Measurements from ENCODE around the gene RFFL. TPM values are rescaled to one million over a fixed set of nuclear protein-coding genes. Genes with fewer than 3 reads are reported as not detected.
A peak's percentile ranks its signal among the peaks of the same experiment; 100 is the strongest.

Gene RFFL
- total and polyA plus RNA-seq, 2 donors from 2014 or later, result 15.7 to 29.0 TPM

DNA sequence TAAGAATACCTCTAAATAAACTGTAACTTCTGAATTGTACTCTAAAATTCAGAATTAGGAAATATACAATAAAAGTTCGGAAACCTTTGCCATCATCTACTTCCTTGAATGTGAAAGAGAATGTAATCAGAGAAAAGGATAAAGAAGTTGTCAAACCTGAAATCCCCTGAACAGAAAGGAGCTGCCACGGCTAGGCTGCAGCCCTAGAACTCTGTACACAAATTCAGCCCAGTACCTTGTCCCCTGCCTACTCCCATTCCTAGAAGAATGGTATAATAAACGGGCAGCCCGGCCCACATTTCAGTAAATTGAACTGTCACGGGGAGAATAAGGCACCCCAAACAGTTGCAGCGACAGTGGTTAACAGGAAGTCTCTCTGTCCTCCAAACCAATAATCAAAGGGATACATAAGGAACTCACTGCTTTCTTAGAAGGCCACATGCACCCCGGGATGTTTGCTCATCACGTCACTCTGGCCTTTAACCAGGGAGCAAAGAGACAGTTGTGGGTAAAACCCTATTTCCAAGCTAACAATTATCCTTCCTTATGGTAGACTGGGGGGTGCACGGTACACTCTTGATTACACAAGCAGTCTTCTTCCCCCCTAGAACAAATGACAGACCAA is 24.3 kb upstream of the RFFL start:
- Histone ChIP-seq H3K27ac (ENCODE audit: low read depth in 2 of 2, low read length in 2 of 2) (peak overlapping the region; percentile 74 to 91), H3K4me1 (ENCODE audit: control insufficient read depth in 2 of 3, insufficient read depth in 2 of 3, low read depth in 1 of 3, low read length in 3 of 3) (peaks cover 0 to 8% (median 0%) of the 10 kb centered on the region in 3 donors), H3K9ac (ENCODE audit: low read length in 3 of 3) (peak overlapping the region; percentile 27 to 81 (median 43)), H3K9me3 (ENCODE audit: control insufficient read depth in 2 of 3, insufficient read depth in 1 of 3, low read length in 3 of 3) (no peaks in the 10 kb centered on the region), H3K36me3 (ENCODE audit: control insufficient read depth in 2 of 3, insufficient read depth in 3 of 3, low read length in 3 of 3) (no peaks in the 10 kb centered on the region), H3K4me3 (ENCODE audit: low read length in 3 of 3) (peak overlapping the region; percentile 62 to 96 (median 67)), H3K27me3 (ENCODE audit: control insufficient read depth, insufficient read depth, low read length) (no peaks in the 10 kb centered on the region)
- DNase-seq (peak in 4 of 5 donors; percentile 9 to 46 (median 35)), FAIRE-seq (no peak)
- TF ChIP-seq, protein P1, sequence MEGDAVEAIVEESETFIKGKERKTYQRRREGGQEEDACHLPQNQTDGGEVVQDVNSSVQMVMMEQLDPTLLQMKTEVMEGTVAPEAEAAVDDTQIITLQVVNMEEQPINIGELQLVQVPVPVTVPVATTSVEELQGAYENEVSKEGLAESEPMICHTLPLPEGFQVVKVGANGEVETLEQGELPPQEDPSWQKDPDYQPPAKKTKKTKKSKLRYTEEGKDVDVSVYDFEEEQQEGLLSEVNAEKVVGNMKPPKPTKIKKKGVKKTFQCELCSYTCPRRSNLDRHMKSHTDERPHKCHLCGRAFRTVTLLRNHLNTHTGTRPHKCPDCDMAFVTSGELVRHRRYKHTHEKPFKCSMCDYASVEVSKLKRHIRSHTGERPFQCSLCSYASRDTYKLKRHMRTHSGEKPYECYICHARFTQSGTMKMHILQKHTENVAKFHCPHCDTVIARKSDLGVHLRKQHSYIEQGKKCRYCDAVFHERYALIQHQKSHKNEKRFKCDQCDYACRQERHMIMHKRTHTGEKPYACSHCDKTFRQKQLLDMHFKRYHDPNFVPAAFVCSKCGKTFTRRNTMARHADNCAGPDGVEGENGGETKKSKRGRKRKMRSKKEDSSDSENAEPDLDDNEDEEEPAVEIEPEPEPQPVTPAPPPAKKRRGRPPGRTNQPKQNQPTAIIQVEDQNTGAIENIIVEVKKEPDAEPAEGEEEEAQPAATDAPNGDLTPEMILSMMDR (IDR thresholded peaks at IDR 0.05; ENCODE audit: borderline replicate concordance, extremely low read depth, insufficient read depth), result no peak
- intact Hi-C loops (cut with DNase I), result no loop called here

- Histone ChIP-seq H3K4me1 (ENCODE audit: control insufficient read depth in 2 of 3, insufficient read depth in 2 of 3, low read depth in 1 of 3, low read length in 3 of 3) (peaks cover 0 to 8% (median 0%) of the 10 kb centered on the region in 3 donors), H3K36me3 (ENCODE audit: control insufficient read depth in 2 of 3, insufficient read depth in 3 of 3, low read length in 3 of 3) (no peaks in the 10 kb centered on the region), H3K9me3 (ENCODE audit: control insufficient read depth in 2 of 3, insufficient read depth in 1 of 3, low read length in 3 of 3) (no peaks in the 10 kb centered on the region), H3K27me3 (ENCODE audit: control insufficient read depth, insufficient read depth, low read length) (no peaks in the 10 kb centered on the region), H3K27ac (ENCODE audit: low read depth in 2 of 2, low read length in 2 of 2) (no peak overlapping the region), H3K9ac (ENCODE audit: low read length in 3 of 3) (peak overlapping the region in 1 of 3 donors; percentile 81), H3K4me3 (ENCODE audit: low read length in 3 of 3) (peak overlapping the region in 2 of 3 donors; percentile 67 to 96)
- intact Hi-C loops (cut with DNase I), result no loop called here
- FAIRE-seq (no peak), DNase-seq (no peak)
- TF ChIP-seq, protein P1 (IDR thresholded peaks at IDR 0.05; ENCODE audit: borderline replicate concordance, extremely low read depth, insufficient read depth), result no peak
These were observed 23.5 kb upstream of the RFFL start for GRCh38 chr17:35086931-35087573.

DNA sequence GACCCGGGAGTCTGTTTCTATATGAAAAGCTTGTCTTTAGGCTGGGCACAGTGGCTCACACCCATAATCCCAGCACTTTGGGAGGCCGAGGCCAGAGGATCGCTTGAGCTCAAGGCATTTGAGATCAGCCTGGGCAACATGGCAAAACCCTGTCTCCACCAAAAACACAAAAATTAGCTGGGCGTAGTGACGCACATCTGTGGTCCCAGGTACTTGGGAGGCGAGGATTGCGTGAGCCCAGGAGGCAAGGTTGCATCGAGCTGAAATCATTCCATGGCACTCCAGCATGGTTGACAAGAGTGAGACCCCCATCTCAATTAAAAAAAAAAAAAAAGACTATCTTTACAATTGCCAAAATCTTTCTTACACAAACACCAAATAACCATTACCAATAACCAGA is 22.7 kb upstream of the RFFL start:
- Histone ChIP-seq H3K4me1 (ENCODE audit: control insufficient read depth in 2 of 3, insufficient read depth in 2 of 3, low read depth in 1 of 3, low read length in 3 of 3) (peaks cover 0 to 8% (median 6%) of the 10 kb centered on the region in 3 donors), H3K27ac (ENCODE audit: low read depth in 2 of 2, low read length in 2 of 2) (no peak overlapping the region)

More for the DNA sequence above, 22.7 kb upstream of the RFFL start:
- Histone ChIP-seq H3K4me3 (ENCODE audit: low read length in 3 of 3) (no peak overlapping the region), H3K27me3 (ENCODE audit: control insufficient read depth, insufficient read depth, low read length) (no peaks in the 10 kb centered on the region), H3K9ac (ENCODE audit: low read length in 3 of 3) (no peak overlapping the region), H3K36me3 (ENCODE audit: control insufficient read depth in 2 of 3, insufficient read depth in 3 of 3, low read length in 3 of 3) (no peaks in the 10 kb centered on the region), H3K9me3 (ENCODE audit: control insufficient read depth in 2 of 3, insufficient read depth in 1 of 3, low read length in 3 of 3) (no peaks in the 10 kb centered on the region)
- intact Hi-C loops (cut with DNase I), result no loop called here
- DNase-seq (no peak), FAIRE-seq (no peak)
- TF ChIP-seq, protein P1 (IDR thresholded peaks at IDR 0.05; ENCODE audit: borderline replicate concordance, extremely low read depth, insufficient read depth), result no peak
